Mucosa of stomach (tissue), 1 donor: ENCODE results near the gene CABLES1.

Source experiments
- H3K27me3 ChIP-seq: one replicate; pipeline ENCODE4 v1.7.0; 2013; ENCODE audit warnings: mild to moderate bottlenecking, low read length; ENCODE audit not compliant: control insufficient read depth, insufficient read depth
- H3K36me3 ChIP-seq: one replicate; pipeline ENCODE4 v1.7.0; 2013; ENCODE audit warnings: low read length; ENCODE audit not compliant: control insufficient read depth, insufficient read depth
- H3K4me1 ChIP-seq: one replicate; pipeline ENCODE4 v1.7.0; 2013; ENCODE audit warnings: mild to moderate bottlenecking, low read length; ENCODE audit not compliant: control insufficient read depth, insufficient read depth
- H3K4me3 ChIP-seq: one replicate; pipeline ENCODE4 v1.7.0; 2013; ENCODE audit warnings: low read length
- H3K9ac ChIP-seq: one replicate; pipeline ENCODE4 v1.7.0; 2013; ENCODE audit warnings: mild to moderate bottlenecking, low read length, moderate library complexity
- H3K9me3 ChIP-seq: one replicate; pipeline ENCODE4 v1.7.0; 2013; ENCODE audit warnings: mild to moderate bottlenecking, low read length, moderate library complexity; ENCODE audit not compliant: control insufficient read depth
- donor health status: Pancreatic carcinoma.

CABLES1 gene

DNA sequence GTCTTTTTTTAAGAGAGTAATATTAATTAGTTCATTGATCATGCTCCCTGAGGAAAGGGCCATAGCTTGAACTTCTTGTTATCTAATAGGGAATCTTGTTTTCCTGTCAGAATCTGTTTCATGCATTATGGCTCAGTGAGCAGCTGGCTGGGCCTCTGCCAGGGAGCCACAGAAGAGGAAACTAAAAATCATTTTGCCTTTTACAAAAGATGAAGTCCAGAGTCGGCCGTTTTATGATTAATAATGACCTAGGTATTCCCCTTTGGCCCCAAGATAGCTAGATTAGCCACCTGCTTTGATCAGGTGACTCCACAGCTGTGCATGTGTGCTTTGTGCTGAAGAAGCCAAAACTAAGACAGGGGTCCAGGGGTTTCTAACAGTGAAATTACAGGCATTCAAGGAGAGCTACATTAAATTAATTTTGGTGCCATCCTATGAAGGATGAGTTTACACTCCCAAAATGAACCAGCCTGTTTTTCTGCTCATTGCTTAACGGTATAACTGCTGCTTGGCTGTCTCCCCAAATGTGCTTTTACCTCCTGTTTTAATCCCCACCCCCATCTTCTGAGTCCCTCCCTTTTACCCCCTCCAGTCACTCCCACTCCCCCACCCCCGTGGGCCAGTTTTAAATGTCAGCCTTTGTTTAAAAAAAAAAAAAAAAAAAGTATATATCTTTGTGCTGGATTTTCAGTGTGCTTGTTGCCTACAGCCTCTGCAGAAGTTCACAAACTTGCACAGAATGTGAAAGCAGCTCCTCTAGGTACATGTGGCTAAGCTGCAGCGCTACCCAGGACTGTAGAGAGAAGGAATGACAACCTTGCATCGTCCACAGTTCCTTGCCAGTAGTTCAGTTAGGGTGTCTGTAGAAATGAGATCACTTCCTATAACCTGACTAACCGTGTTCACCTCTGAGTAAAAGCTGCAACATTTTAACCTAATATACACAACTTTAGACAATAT is 93.1 kb downstream of the CABLES1 start:
- Histone ChIP-seq H3K9me3 (no peaks in the 10 kb centered on the region), H3K4me3 (no peak overlapping the region), H3K36me3 (peaks cover 4% of the 10 kb centered on the region), H3K4me1 (peaks cover 22% of the 10 kb centered on the region), H3K9ac (no peak overlapping the region), H3K27me3 (no peaks in the 10 kb centered on the region)

- Histone ChIP-seq H3K4me1 (peaks cover 22% of the 10 kb centered on the region), H3K27me3 (no peaks in the 10 kb centered on the region), H3K9me3 (no peaks in the 10 kb centered on the region), H3K4me3 (no peak overlapping the region), H3K36me3 (peaks cover 4% of the 10 kb centered on the region), H3K9ac (no peak overlapping the region)
These were observed 94.2 kb downstream of the CABLES1 start for GRCh38 chr18:23229472-23229871.

DNA sequence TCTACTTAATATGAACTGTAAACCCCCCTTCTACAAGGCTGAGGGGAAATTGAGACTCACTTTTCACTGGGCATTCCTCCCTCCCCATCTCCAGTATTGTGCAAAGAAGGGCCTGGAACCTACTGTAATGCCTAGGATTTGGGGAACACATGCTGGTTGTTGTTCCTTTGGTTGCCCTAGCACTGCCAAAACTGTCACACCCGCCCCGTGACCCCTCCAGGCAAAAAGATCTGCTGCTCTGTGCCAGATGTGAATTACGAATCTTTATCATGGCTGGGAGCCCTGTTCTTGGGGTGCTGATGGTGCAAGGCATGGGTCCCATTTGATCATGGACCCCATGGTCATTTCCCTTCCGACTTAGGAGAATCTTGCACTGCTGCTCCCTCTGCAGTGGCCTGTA is 95.4 kb downstream of the CABLES1 start:
- peaks cover 21% of the 10 kb centered on the region for H3K4me1 ChIP-seq
- no peak overlapping the region for H3K4me3 ChIP-seq
- H3K36me3 ChIP-seq = peaks cover 4% of the 10 kb centered on the region
- no peaks in the 10 kb centered on the region for H3K27me3 ChIP-seq
- H3K9me3 ChIP-seq = no peaks in the 10 kb centered on the region
- H3K9ac ChIP-seq = no peak overlapping the region

- H3K9me3 ChIP-seq = no peaks in the 10 kb centered on the region
- H3K9ac ChIP-seq = no peak overlapping the region
- peaks cover 16% of the 10 kb centered on the region for H3K4me1 ChIP-seq
- no peaks in the 10 kb centered on the region for H3K27me3 ChIP-seq
- peaks cover 4% of the 10 kb centered on the region for H3K36me3 ChIP-seq
- no peak overlapping the region for H3K4me3 ChIP-seq
These were observed 96.2 kb downstream of the CABLES1 start for GRCh38 chr18:23231340-23232021.

DNA sequence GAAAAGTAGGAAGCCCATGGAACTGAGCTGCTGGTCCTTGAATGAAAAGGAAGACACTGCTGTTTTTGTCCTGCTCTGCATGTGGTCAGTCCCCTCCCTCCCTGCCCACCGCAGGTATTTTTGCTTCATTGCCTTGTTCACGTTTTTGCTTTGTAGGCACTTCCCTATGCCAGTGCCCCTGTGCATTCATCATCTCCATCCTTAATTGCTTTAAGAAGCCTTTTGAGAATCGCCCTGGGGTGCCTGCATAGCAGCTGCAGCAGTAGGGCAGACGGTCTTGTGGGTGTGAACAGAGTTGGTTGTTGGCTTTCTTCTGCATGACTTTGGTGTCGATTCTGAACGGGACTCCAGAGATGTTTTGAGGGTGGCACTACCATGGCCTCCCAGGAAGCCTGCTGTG is 97.0 kb downstream of the CABLES1 start:
- H3K4me3 ChIP-seq = no peak overlapping the region
- H3K36me3 ChIP-seq = peaks cover 7% of the 10 kb centered on the region
- peaks cover 13% of the 10 kb centered on the region for H3K4me1 ChIP-seq
- H3K27me3 ChIP-seq = no peaks in the 10 kb centered on the region
- H3K9me3 ChIP-seq = no peaks in the 10 kb centered on the region
- H3K9ac ChIP-seq = no peak overlapping the region

GRCh38 chr18:23234619-23235018 is 99.3 kb downstream of the CABLES1 start:
- Histone ChIP-seq H3K36me3 (peaks cover 8% of the 10 kb centered on the region), H3K9ac (no peak overlapping the region), H3K27me3 (no peaks in the 10 kb centered on the region), H3K4me1 (peaks cover 19% of the 10 kb centered on the region), H3K9me3 (no peaks in the 10 kb centered on the region), H3K4me3 (no peak overlapping the region)

DNA sequence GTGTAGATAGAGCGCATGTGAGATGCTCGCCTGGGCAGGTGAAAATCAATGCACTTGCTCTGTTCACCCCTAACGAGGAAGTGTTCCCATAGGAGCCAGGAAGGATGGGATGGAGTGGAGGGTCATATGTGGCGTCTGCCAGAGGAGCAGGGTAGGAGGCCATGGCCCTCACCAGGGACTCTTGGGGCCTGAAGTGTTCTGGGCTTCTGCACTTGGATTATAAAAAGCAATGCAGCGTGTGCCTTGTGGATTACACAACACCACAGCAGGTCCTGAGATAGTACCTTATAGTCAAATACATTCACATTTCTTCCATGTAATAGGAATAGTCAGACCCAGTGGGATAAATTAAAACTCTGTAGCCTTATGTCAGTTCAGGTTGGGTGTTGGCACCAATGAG is 100.1 kb downstream of the CABLES1 start:
- Histone ChIP-seq H3K4me1 (peaks cover 19% of the 10 kb centered on the region), H3K9ac (no peak overlapping the region), H3K36me3 (peaks cover 8% of the 10 kb centered on the region), H3K27me3 (no peaks in the 10 kb centered on the region), H3K9me3 (no peaks in the 10 kb centered on the region), H3K4me3 (no peak overlapping the region)

- peaks cover 8% of the 10 kb centered on the region for H3K36me3 ChIP-seq
- H3K27me3 ChIP-seq = no peaks in the 10 kb centered on the region
- H3K9me3 ChIP-seq = no peaks in the 10 kb centered on the region
- no peak overlapping the region for H3K4me3 ChIP-seq
- H3K4me1 ChIP-seq = peaks cover 19% of the 10 kb centered on the region
- H3K9ac ChIP-seq = no peak overlapping the region
These were observed 100.6 kb downstream of the CABLES1 start for GRCh38 chr18:23235860-23236259.

GRCh38 chr18:23236876-23237468 is 101.7 kb downstream of the CABLES1 start:
- H3K27me3 ChIP-seq = no peaks in the 10 kb centered on the region
- H3K4me1 ChIP-seq = peaks cover 19% of the 10 kb centered on the region
- H3K4me3 ChIP-seq = no peak overlapping the region
- H3K9me3 ChIP-seq = no peaks in the 10 kb centered on the region
- peaks cover 8% of the 10 kb centered on the region for H3K36me3 ChIP-seq
- no peak overlapping the region for H3K9ac ChIP-seq

DNA sequence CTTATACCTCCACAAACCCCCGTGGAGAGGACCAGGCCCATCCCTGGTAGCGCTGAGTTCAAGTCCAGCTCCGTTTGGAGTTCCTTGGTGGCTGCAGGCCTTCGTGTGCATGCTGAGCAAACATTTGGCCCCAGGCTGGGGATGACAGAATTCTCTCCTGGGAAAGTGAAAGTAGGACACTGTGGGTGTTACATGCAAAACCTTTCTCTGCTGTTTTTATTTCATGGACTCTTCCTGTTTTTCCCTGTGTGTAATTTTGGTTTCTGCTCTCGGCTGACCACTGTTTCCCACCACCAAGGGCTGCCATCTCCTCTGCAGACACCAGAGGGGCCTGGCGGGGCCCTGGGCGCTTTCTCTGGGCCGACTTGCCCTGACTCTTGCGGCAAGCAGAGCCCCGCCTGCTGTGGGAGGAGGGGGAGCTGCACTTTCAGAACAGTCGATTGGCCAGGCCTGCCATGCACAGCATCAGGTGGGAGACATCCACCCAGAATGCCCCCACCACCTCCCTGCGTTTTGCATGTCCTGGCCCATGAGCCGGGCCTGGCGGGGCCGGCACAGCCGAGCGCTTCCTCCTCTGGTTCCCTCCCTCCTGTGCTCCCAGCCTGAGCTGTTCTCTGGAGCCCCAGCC is 102.4 kb downstream of the CABLES1 start:
- Histone ChIP-seq H3K36me3 (peaks cover 4% of the 10 kb centered on the region), H3K9ac (peak overlapping the region; percentile 60), H3K27me3 (no peaks in the 10 kb centered on the region), H3K4me1 (peaks cover 19% of the 10 kb centered on the region), H3K9me3 (no peaks in the 10 kb centered on the region), H3K4me3 (no peak overlapping the region)

DNA sequence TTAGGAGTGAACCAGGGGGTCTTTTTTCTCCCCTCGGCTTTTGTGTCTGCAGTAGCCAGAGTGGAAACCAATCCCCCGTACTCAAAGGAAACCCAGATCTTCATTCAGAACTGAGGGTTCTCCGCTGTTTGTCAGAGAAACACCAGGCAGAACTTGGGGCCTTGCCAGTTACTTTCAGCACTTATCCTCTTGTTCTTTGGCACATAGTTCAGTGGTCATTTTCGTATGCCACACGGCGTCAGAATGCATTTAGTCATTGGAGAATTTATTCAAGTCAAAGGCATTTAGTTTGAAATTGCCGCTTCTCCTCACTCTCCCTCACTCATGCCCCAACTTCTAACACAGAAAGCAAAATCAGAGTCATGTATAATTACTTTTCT is 102.9 kb downstream of the CABLES1 start:
- no peaks in the 10 kb centered on the region for H3K9me3 ChIP-seq
- H3K36me3 ChIP-seq = peaks cover 4% of the 10 kb centered on the region
- peak overlapping the region; percentile 60 for H3K9ac ChIP-seq
- no peaks in the 10 kb centered on the region for H3K27me3 ChIP-seq
- H3K4me3 ChIP-seq = no peak overlapping the region
- H3K4me1 ChIP-seq = peaks cover 19% of the 10 kb centered on the region
